ENCODE results near the gene TXNL1. TPM values are rescaled to one million over a fixed set of nuclear protein-coding genes. Genes with fewer than 3 reads are reported as not detected.

Gene TXNL1
- total RNA-seq, 1 experiment from 2014 or later = 90.4 TPM

DNA sequence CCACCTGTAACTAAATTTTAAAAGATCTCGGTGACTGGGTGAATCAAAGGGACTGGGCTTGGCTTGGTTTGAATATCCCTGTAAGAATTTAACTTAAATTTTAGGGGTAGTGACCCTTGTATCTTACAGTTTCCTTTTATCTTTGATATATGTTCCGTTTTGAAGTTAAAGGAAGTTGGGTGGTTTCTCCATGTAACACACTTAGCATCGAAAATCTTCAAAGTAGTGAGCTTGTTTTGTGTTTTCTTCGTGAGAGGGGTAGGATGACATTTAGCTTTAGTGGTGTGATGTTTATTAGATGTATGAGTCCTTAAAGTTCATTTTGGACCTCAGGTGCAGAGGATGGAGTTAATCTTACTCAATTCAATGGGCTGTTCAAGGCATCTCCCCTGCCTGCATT lies 14.4 kb upstream of the TXNL1 start:
- H2BK15ac ChIP-seq (ENCODE audit: low read depth, low read length) = no peak overlapping the region
- H3K79me1 ChIP-seq (ENCODE audit: insufficient read depth, low read depth, low read length, poor library complexity, severe bottlenecking) = peaks cover 3% of the 10 kb centered on the region
- H3K4me2 ChIP-seq (ENCODE audit: insufficient read depth, insufficient read length, low read length) = no peak overlapping the region
- no peaks in the 10 kb centered on the region; the same call in 1 of the 2 replicates for H3K4me1 ChIP-seq (ENCODE audit: insufficient read depth, low read length)
- peaks cover 13% of the 10 kb centered on the region in 2 experiments for H3K4me1 Mint-ChIP-seq
- no peak overlapping the region for H2AFZ ChIP-seq (ENCODE audit: low read length)
- WGBS (ENCODE audit: extremely low coverage, insufficient read length, low lambda C conversion rate) = no CpG with 5 or more reads among the region's 4 CpGs
- TF ChIP-seq, protein P1, sequence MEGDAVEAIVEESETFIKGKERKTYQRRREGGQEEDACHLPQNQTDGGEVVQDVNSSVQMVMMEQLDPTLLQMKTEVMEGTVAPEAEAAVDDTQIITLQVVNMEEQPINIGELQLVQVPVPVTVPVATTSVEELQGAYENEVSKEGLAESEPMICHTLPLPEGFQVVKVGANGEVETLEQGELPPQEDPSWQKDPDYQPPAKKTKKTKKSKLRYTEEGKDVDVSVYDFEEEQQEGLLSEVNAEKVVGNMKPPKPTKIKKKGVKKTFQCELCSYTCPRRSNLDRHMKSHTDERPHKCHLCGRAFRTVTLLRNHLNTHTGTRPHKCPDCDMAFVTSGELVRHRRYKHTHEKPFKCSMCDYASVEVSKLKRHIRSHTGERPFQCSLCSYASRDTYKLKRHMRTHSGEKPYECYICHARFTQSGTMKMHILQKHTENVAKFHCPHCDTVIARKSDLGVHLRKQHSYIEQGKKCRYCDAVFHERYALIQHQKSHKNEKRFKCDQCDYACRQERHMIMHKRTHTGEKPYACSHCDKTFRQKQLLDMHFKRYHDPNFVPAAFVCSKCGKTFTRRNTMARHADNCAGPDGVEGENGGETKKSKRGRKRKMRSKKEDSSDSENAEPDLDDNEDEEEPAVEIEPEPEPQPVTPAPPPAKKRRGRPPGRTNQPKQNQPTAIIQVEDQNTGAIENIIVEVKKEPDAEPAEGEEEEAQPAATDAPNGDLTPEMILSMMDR (conservative IDR thresholded peaks at IDR 0.05) = no peak
- no peak overlapping the region for H2BK120ac ChIP-seq (ENCODE audit: low read depth, low read length, poor library complexity, severe bottlenecking)
- no peak overlapping the region for H4K91ac ChIP-seq (ENCODE audit: insufficient read length, low read depth, low read length)
- H4K5ac ChIP-seq (ENCODE audit: insufficient read length, low read depth, low read length) = no peak overlapping the region
- H3K56ac ChIP-seq (ENCODE audit: insufficient read length, low read depth, low read length) = no peak overlapping the region
- H3K27ac Mint-ChIP-seq = no peak overlapping the region
- H3K14ac ChIP-seq (ENCODE audit: insufficient read depth, low read length) = no peak overlapping the region
- peaks cover 6% of the 10 kb centered on the region; the same call in 1 of the 2 replicates for H3K79me2 ChIP-seq (ENCODE audit: insufficient read depth, low read length)
- H3K18ac ChIP-seq (ENCODE audit: insufficient read length, low read depth, low read length) = no peak overlapping the region
- no peak overlapping the region for H4K8ac ChIP-seq (replicated peaks; ENCODE audit: insufficient read length, low read depth, low read length)
- H2AK5ac ChIP-seq (ENCODE audit: insufficient read length, low read length) = no peak overlapping the region
- no peak overlapping the region for H3K4ac ChIP-seq (ENCODE audit: low read depth, low read length)
- H3K23ac ChIP-seq (ENCODE audit: insufficient read length, low read depth, low read length) = no peak overlapping the region
- H2BK12ac ChIP-seq (ENCODE audit: insufficient read length, low read depth, low read length) = no peak overlapping the region
- H2BK5ac ChIP-seq (ENCODE audit: insufficient read length, low read length) = no peak overlapping the region
- H3K27ac ChIP-seq (ENCODE audit: insufficient read length, low read depth, low read length) = no peak overlapping the region
- peaks cover 5 to 7% of the 10 kb centered on the region in 2 experiments; a peak in 2 of 5 replicates for H3K9me3 Mint-ChIP-seq
- no peak overlapping the region for H3K9ac ChIP-seq (ENCODE audit: extremely low read depth, insufficient read length, low read length)
- H3K27me3 Mint-ChIP-seq (ENCODE audit: low read depth) = no peaks in the 10 kb centered on the region; the same call in 1 of the 2 replicates
- DNase-seq = no peak
- H3K4me3 Mint-ChIP-seq = peak overlapping the region in 1 of 2 experiments; percentile 1; a peak in 1 of 5 replicates
- H3K27me3 ChIP-seq (ENCODE audit: insufficient read depth, low read length) = no peaks in the 10 kb centered on the region
- peaks cover 6% of the 10 kb centered on the region for H3K23me2 ChIP-seq (ENCODE audit: insufficient read length, low read depth, low read length, poor library complexity, severe bottlenecking)
- no peak overlapping the region for H3T11ph ChIP-seq (ENCODE audit: low read length)
- peaks cover 0 to 5% (median 0%) of the 10 kb centered on the region in 3 experiments; a peak in 3 of 7 replicates for H3K36me3 Mint-ChIP-seq (ENCODE audit: insufficient read depth in 1 of 3, low read depth in 3 of 3)
- H4K20me1 ChIP-seq (ENCODE audit: control insufficient read depth, insufficient read depth, insufficient read length) = no peaks in the 10 kb centered on the region
- no peaks in the 10 kb centered on the region for H3K9me3 ChIP-seq (ENCODE audit: control insufficient read depth, low read depth, low read length)
- H2BK20ac ChIP-seq (ENCODE audit: low read depth, low read length, poor library complexity, severe bottlenecking) = no peak overlapping the region
